Measurements from ENCODE around the gene NKPD1. TPM values are rescaled to one million over a fixed set of nuclear protein-coding genes. Genes with fewer than 3 reads are reported as not detected.

Gene NKPD1, protein sequence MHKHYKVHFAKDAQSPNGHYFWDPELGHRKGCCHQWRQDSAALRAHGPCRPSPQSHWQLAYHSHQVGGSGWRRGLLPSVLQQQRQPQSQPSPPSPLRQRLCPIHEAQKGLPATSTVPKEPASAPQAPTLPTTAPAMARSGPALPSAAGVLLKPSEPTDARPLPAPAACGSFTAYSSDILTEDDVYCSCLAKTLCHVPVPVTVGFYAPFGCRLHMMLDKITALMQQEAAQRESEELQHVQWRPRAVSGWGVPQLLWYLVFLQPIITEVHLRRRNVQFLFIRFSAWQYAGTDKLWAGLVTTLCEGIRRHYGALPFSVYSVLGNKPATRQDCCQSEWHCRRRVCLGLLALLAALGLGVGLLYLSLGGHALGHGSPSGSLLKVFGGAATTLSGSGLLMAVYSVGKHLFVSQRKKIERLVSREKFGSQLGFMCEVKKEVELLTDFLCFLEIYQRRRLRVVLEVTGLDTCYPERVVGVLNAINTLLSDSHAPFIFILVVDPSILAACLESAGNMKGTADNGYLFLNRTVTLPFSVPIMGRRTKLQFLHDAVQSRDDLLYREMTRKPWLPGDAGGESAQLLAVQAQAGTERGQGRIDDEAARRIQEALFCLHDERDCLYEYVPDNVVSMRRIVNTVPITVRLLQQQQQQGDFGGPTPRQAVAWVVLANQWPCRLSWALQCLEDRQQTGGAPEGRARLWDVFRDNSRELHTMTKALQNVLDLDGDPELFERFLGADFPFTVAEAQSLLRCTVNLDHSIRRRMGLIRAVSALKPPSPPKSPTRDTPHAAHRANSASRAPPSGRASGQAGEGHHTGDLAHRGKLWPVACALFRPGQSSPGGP
- 0.54 to 1.1 TPM (median 0.71 TPM) in 3 replicates for total RNA-seq

DNA sequence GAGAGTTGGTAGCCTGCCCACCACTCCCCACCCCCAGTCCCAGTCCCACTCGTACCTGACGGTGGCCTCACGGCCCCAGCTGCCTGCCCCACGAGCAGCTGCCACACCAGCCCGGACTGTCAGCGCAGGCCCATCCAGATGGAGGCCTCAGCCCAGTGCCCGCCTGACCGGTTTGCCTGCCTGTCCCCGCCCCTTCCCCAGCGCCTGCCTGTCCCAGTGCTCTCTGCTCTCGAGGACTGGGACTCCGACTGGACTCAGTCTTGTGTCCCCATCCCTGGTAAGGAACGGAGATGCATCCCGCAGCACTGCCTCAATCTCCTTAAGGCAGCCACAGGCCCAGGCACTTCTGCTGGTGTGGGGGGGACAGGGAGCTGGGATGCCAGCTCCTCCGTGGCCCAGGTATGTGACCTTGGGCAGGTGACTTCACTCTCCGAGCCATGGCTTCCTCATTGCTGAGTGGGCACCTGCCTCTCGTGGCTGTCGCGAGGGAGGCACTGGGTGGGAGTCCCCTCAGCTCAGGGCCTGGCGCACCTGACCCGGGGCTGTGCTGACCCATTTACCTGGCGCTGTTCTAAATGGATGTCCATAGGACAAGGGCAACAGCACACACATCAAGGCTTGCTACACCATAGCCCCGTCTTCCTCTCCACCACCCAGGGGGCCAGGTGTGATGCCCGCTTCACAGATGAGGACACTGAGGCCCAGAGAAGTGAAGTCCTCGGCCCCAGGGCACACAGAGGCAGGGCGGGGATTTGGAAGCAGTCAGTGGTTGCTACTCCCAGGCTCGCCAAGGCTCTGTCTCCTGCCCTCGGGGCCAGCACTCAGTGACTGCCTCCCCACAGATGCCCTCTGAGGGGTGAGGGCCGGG, at the start of gene NKPD1:
Gene NKPD1 (minus strand): TSS at position 113 of the 868 bp plus-strand sequence. CDS start 832 bp downstream, outside the sequence.
- H3K4me3 Mint-ChIP-seq = no peak within 1 kb of the TSS
- no peak within 1 kb of the TSS for H3K27ac Mint-ChIP-seq
- no peaks in the 10 kb centered on the region for H3K9me3 Mint-ChIP-seq
- H3K27me3 Mint-ChIP-seq (ENCODE audit: low read depth) = peaks cover 18% of the 10 kb centered on the region
- H3K4me1 Mint-ChIP-seq = peaks cover 25% of the 10 kb centered on the region
- TF ChIP-seq CTCF (IDR thresholded peaks at IDR 0.05; ENCODE audit: unreplicated experiment) = no peak
- no peaks in the 10 kb centered on the region for H3K36me3 Mint-ChIP-seq
- peak in 1 of 2 experiments; percentile 68 for DNase-seq (ENCODE audit: low spot score in 2 of 2, unreplicated experiment in 2 of 2)

DNA sequence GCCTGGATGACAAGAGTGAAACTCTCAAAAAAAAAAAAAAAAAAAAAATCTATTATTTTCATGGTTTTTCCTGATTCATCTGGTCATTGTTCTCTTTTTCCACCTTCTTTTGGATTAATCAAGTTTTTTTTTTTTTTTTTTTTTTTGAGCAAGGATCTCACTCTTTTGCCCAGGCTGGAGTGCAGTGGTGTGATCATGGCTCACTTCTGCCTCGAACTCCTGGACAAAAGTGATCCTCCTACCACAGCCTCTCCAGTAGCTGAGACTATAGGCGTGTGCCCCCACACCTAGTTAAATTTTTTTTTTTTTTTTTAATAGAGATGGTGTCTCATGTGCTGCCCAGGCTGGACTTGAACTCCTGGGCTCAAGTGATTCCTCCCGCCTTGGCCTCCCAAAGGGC, 45.5 kb upstream of the NKPD1 start:
- Mint-ChIP-seq H3K36me3 (no peaks in the 10 kb centered on the region), H3K4me3 (no peak overlapping the region), H3K4me1 (peaks cover 3% of the 10 kb centered on the region), H3K9me3 (no peaks in the 10 kb centered on the region), H3K27me3 (ENCODE audit: low read depth) (peaks cover 2% of the 10 kb centered on the region), H3K27ac (no peak overlapping the region)
- TF ChIP-seq CTCF (IDR thresholded peaks at IDR 0.05; ENCODE audit: unreplicated experiment) = no peak
- DNase-seq (ENCODE audit: low spot score in 2 of 2, unreplicated experiment in 2 of 2) = no peak

DNA sequence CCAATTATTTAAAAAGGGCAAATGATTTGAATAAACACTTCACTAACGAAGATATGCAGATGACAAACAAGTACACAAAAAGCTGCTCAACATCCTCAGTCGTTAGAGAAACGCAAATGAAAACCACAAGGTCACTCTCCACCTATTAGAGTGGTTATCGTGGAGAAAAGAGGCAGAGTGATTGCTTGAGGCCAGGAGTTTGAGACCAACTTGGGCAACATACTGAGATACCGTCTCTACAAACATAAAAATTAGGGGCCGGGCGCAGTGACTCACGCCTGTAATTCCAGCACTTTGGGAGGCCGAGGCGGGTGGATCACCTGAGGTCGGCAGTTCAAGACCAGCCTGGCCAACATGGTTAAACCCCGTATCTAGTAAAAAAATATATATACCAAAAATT, 45.0 kb upstream of the NKPD1 start:
- Mint-ChIP-seq H3K4me3 (no peak overlapping the region), H3K4me1 (no peaks in the 10 kb centered on the region), H3K27me3 (ENCODE audit: low read depth) (peaks cover 2% of the 10 kb centered on the region), H3K9me3 (no peaks in the 10 kb centered on the region), H3K36me3 (no peaks in the 10 kb centered on the region), H3K27ac (no peak overlapping the region)
- no peak for DNase-seq (ENCODE audit: low spot score in 2 of 2, unreplicated experiment in 2 of 2)
- no peak for TF ChIP-seq CTCF (IDR thresholded peaks at IDR 0.05; ENCODE audit: unreplicated experiment)

- DNase-seq (ENCODE audit: low spot score in 2 of 2, unreplicated experiment in 2 of 2) = no peak
- no peak overlapping the region for H3K4me3 Mint-ChIP-seq
- no peak overlapping the region for H3K27ac Mint-ChIP-seq
- no peak for TF ChIP-seq CTCF (IDR thresholded peaks at IDR 0.05; ENCODE audit: unreplicated experiment)
- no peaks in the 10 kb centered on the region for H3K9me3 Mint-ChIP-seq
- no peaks in the 10 kb centered on the region for H3K36me3 Mint-ChIP-seq
- H3K4me1 Mint-ChIP-seq = no peaks in the 10 kb centered on the region
- peaks cover 18% of the 10 kb centered on the region for H3K27me3 Mint-ChIP-seq (ENCODE audit: low read depth)
Measured at GRCh38 chr19:45202637-45203036, 41.9 kb upstream of the NKPD1 start.

DNA sequence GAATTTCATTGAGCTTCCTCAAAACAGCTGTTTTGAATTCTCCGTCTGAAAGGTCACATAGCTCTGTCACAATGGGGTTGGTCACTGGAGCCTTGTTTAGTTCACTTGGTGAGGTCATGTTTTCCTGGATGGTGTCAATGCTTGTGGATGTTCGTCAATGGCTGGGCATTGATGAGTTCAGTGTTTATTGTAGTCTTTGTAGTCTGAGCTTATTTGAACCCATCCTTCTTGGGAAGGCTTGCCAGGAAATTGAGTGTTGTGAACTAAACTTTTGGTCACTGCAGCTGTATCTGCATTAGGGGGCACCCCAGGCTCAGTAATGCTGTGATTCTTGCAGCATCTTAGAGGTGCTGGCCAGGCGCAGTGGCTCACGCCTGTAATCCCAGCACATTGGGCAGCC, 39.8 kb upstream of the NKPD1 start:
- TF ChIP-seq CTCF (IDR thresholded peaks at IDR 0.05; ENCODE audit: unreplicated experiment) = no peak
- H3K27me3 Mint-ChIP-seq (ENCODE audit: low read depth) = peaks cover 22% of the 10 kb centered on the region
- H3K4me3 Mint-ChIP-seq = no peak overlapping the region
- H3K36me3 Mint-ChIP-seq = no peaks in the 10 kb centered on the region
- H3K27ac Mint-ChIP-seq = no peak overlapping the region
- no peaks in the 10 kb centered on the region for H3K4me1 Mint-ChIP-seq
- H3K9me3 Mint-ChIP-seq = no peaks in the 10 kb centered on the region
- DNase-seq (ENCODE audit: low spot score in 2 of 2, unreplicated experiment in 2 of 2) = no peak

Measured in mesothelial cell of epicardium (in vitro differentiated cells).